Spinal cord (tissue), 10 donors: ENCODE data around the gene GOLGA6C. TPM values are rescaled to one million over a fixed set of nuclear protein-coding genes. Genes with fewer than 3 reads are reported as not detected.
"Not testable (repeated sequence)": the region's sequence is repeated elsewhere in the genome, so short reads cannot be mapped to it uniquely, and the experiment has no call there.

ENCODE experiments used
- DNase-seq, 6 donors: peaks; one replicate each; pipeline versions ENCODE4 v3.0.0 to v3.0.0-alpha.2; 2013 to 2015; ENCODE audit warnings: low spot score in 6 of 6, low read depth in 4 of 6
- H3K27ac ChIP-seq: one replicate; pipeline ENCODE4 v1.5.1; 2013; ENCODE audit warnings: low read depth, low read length, control low read depth
- H3K27me3 ChIP-seq: one replicate; pipeline ENCODE4 v1.6.1; 2013; ENCODE audit warnings: low read length; ENCODE audit not compliant: control insufficient read depth, insufficient read depth
- H3K36me3 ChIP-seq: one replicate; pipeline ENCODE4 v1.6.1; 2013; ENCODE audit warnings: low read length; ENCODE audit not compliant: control insufficient read depth, insufficient read depth
- H3K4me1 ChIP-seq: one replicate; pipeline ENCODE4 v1.6.1; 2013; ENCODE audit warnings: low read length; ENCODE audit not compliant: control insufficient read depth, insufficient read depth
- H3K4me3 ChIP-seq: one replicate; pipeline ENCODE4 v1.5.1; 2013; ENCODE audit warnings: low read depth, low read length, control low read depth
- H3K9me3 ChIP-seq: one replicate; pipeline ENCODE4 v1.6.1; 2013; ENCODE audit warnings: low read length; ENCODE audit not compliant: control insufficient read depth, insufficient read depth
- WGBS: methylation state at CpG from one replicate; pipeline ENCODE4 v1.1.5; 2013; ENCODE audit warnings: missing lambda C conversion rate; ENCODE audit not compliant: insufficient coverage; 5-methylcytosine and 5-hydroxymethylcytosine counted together
- polyA plus RNA-seq, 2 donors: library from polyadenylated mRNA; unstranded; fragments of 120-200 nt; gene quantifications; one replicate each; pipeline ENCODE4 v1.2.1, GENCODE V29; 2013; ENCODE audit not compliant: insufficient read length in 2 of 2
- total RNA-seq, 2 donors: library from RNA; depleted of rRNA in 1 of 2; stranded (reverse); fragments of 120-200 nt in 1 of 2; fragments of >200 nt in 1 of 2; gene quantifications; one replicate each; pipeline versions ENCODE4 v1.2.3 to v1.2.4, GENCODE V29; 2013 to 2014
- donor health status: healthy.

The GOLGA6C gene
- total and polyA plus RNA-seq, 4 donors: not detected

GRCh38 chr15:75227112-75227511 is 31.0 kb upstream of the GOLGA6C start:
- WGBS: 70% methylated on average over 4 of the region's 7 CpGs
- H3K27ac ChIP-seq, H3K9me3 ChIP-seq, H3K36me3 ChIP-seq, DNase-seq, H3K4me3 ChIP-seq, H3K4me1 ChIP-seq, H3K27me3 ChIP-seq: not testable (repeated sequence)

DNA sequence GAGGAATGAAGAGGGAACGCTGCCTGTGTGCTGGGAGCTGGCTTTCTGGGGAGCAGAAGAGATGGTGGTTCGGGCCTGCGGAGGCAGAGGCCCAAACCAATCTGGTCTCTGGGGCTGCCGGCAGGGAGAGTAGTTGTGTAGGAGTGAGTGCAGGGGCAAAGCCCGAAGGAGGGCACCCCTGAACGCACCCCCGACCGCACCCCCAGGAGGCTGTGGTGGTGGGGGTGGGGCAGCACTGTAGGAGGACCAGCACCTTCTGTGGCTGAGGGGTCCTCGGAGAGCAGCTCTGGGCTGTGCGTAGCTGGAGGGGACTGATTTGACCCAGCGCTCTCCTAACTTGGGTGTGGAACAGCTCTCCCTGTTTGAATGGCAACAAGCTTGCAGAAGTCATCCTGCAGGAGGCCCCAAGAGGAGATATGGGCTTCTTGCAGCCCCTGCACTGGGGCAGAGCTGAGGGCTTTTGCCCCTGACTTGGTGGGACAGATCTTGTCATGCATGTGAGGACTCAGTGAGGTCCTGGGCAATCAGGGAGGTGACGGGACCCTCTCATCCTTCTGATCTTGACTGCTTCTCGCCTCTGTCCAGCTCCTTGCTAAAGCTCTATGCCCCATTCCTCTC is 30.4 kb upstream of the GOLGA6C start:
- no peak for DNase-seq
- Histone ChIP-seq H3K4me1 (no peaks in the 10 kb centered on the region), H3K36me3 (no peaks in the 10 kb centered on the region), H3K9me3 (no peaks in the 10 kb centered on the region), H3K27ac (no peak overlapping the region), H3K4me3 (no peak overlapping the region), H3K27me3 (no peaks in the 10 kb centered on the region)
- WGBS: 83% methylated on average over 8 of the region's 13 CpGs

DNA sequence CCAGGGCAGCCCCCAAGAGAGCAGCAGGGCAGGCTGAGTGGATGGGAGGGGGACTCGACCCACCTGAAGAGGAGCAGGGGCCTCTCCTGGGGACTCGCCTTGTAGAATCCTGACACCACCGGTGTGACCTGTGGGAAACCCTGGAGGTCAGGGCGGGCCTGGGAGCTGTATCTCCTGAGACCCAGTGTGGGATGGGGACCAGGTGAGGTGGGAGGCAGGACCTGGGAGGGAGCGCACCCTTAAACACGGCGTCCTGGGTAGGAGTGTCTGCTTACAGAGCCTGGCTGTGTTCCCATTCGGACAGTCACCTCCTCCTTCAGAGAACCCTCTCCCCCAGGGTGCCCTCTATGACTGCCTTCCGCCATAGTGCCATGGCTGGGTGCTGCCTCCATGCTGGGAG is 29.3 kb upstream of the GOLGA6C start:
- 85% methylated on average over 5 of the region's 9 CpGs for WGBS
- DNase-seq: no peak
- H3K4me1 ChIP-seq: no peaks in the 10 kb centered on the region
- no peak overlapping the region for H3K4me3 ChIP-seq
- no peaks in the 10 kb centered on the region for H3K36me3 ChIP-seq
- no peaks in the 10 kb centered on the region for H3K9me3 ChIP-seq
- no peak overlapping the region for H3K27ac ChIP-seq
- H3K27me3 ChIP-seq: peaks cover 3% of the 10 kb centered on the region

DNA sequence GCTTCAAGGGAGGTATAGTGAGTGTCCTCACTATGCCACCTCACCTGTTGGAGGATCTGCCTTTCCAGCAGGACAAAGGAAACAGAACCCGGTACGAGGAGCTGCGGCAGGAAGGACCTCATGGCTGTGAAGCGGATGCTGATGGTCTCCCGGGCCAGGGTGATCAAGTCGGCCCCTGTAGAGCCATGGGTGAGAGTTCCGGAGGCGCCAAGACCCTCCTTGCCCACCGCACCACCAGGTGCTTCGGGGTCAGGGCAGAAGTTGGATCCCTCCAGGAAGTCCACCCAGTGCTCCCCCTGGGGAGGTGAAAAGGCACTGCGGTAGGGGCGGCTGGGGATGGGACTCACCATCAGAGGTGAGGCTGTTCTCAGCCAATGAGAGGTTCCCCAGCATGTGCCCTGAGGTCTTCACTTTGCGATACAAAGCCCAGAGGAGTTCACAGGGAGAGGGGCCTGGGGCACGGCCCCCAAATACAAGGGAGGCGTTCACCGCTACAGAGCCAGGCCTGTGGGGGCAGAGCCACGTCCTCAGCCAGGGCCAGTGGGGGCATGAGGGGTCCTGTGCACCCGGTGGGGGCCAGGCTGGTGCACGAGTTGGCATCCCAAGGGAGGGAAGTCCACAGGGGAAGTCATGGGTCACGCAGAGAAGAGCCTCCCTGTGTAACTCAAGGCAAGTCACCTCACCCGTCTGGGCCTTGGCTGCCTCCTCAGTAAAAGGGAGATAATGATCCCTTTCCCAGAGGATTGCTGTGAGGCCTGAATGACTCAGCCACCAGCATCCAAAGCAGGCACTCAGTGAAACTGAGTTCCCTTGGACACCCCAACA is 28.7 kb upstream of the GOLGA6C start:
- 85% methylated on average over 21 of the region's 21 CpGs for WGBS
- H3K4me1 ChIP-seq: no peaks in the 10 kb centered on the region
- no peaks in the 10 kb centered on the region for H3K9me3 ChIP-seq
- H3K36me3 ChIP-seq: no peaks in the 10 kb centered on the region
- no peak overlapping the region for H3K27ac ChIP-seq
- H3K27me3 ChIP-seq: peaks cover 3% of the 10 kb centered on the region
- no peak overlapping the region for H3K4me3 ChIP-seq
- no peak for DNase-seq

DNA sequence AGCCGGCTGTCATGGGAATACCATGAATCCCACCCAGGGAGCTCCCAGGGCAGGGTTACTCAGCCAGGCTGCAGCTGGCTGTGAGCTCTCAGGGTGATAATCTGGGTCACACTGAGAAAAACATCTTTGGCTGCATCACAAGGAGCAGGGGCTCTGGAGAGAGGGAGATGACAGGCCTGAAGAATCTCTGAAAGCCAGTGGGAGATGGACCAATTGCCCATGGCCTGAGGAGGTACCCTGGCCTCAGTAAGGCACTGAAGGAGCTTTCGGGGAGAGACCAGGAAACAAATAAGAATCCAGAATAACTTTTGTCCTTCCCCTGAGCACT is 28.2 kb upstream of the GOLGA6C start:
- WGBS: 71% methylated on average over 1 of the region's 2 CpGs
- H3K4me3 ChIP-seq: no peak overlapping the region
- DNase-seq: no peak
- H3K36me3 ChIP-seq: no peaks in the 10 kb centered on the region
- no peak overlapping the region for H3K27ac ChIP-seq
- peaks cover 3% of the 10 kb centered on the region for H3K27me3 ChIP-seq
- H3K4me1 ChIP-seq: no peaks in the 10 kb centered on the region
- no peaks in the 10 kb centered on the region for H3K9me3 ChIP-seq

GRCh38 chr15:75230551-75231371 is 27.4 kb upstream of the GOLGA6C start:
- H3K4me3 ChIP-seq: no peak overlapping the region
- H3K27me3 ChIP-seq: peaks cover 3% of the 10 kb centered on the region
- no peak for DNase-seq
- WGBS: 61% methylated on average over 10 of the region's 16 CpGs
- no peaks in the 10 kb centered on the region for H3K36me3 ChIP-seq
- H3K9me3 ChIP-seq: no peaks in the 10 kb centered on the region
- no peak overlapping the region for H3K27ac ChIP-seq
- H3K4me1 ChIP-seq: no peaks in the 10 kb centered on the region

DNA sequence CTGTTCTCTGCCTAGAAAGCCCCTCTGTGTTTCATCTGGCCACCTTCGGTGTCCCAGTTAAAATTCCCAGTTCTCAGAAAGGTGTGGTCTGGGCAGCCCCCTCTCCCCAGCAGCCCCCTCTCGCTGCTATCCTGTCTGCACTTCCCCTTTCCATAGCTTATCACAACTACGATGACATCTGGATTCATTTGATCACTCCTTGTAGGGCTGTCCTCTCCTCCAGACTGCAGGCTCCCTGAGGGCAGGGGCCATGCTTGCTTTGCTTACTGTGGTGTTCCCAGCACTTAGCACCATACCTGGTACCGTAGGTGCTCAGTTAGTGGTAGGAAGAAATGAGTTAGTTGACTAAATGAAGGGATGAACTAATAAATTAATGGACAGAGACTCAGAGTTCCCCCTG is 26.3 kb upstream of the GOLGA6C start:
- Histone ChIP-seq H3K36me3 (no peaks in the 10 kb centered on the region), H3K4me1 (no peaks in the 10 kb centered on the region), H3K27ac (no peak overlapping the region), H3K27me3 (peaks cover 3% of the 10 kb centered on the region), H3K9me3 (no peaks in the 10 kb centered on the region), H3K4me3 (no peak overlapping the region)
- WGBS: 82% methylated on average over 4 of the region's 4 CpGs
- DNase-seq: no peak

- Histone ChIP-seq H3K4me3 (no peak overlapping the region), H3K4me1 (no peaks in the 10 kb centered on the region), H3K27me3 (peaks cover 3% of the 10 kb centered on the region), H3K9me3 (no peaks in the 10 kb centered on the region), H3K36me3 (no peaks in the 10 kb centered on the region), H3K27ac (no peak overlapping the region)
- WGBS: 95% methylated on average over 12 of the region's 12 CpGs
- no peak for DNase-seq
These were observed 25.8 kb upstream of the GOLGA6C start for GRCh38 chr15:75232252-75232813.

DNA sequence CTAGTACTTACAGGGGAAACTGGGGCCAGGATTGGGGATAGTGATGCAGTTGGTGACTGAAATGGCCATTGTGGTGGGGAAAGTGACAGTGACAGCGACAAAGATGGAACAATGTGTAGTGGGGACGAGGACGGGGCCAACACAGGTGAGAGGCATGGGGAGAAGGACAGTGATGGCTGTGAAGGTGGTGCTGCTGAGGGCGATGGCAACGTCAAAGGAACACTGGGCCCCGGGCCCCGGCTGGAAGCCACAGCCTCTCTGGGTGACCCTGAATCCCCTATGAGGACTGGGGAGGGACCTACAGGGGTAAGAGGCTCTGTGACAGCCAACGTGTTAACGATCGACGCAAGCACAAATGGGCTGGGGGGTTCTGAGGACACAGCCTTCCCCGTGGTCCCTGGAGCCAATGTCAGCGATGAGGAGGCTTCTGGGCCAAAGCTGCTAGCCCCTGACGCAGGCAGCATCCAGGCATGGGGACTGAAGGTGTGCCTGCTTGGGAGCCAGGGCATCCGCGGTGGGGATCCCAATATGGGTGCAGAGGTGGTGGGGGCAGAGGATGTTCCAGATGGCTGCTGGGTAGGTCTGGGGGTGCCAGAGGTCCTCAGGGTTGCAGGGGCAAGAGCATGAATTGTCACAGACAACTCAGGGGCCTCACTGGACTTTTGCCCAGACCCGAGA is 25.2 kb upstream of the GOLGA6C start:
- WGBS: 89% methylated on average over 17 of the region's 17 CpGs

More for the DNA sequence above, 25.2 kb upstream of the GOLGA6C start:
- Histone ChIP-seq H3K36me3 (no peaks in the 10 kb centered on the region), H3K27ac (no peak overlapping the region), H3K27me3 (peaks cover 5% of the 10 kb centered on the region), H3K4me1 (no peaks in the 10 kb centered on the region), H3K9me3 (no peaks in the 10 kb centered on the region), H3K4me3 (no peak overlapping the region)
- no peak for DNase-seq
